Fibroblast of lung (primary cell): ENCODE measurements around the gene CDCA7.

Source experiments
- CTCF ChIP-seq, 2 donors: IDR thresholded peaks in 1 of 2; conservative IDR thresholded peaks in 1 of 2; 1 replicate in 1 of 2; 2 replicates in 1 of 2; pipeline ENCODE4 v1.5.1; 2011 to 2012; ENCODE audit warnings: low read length in 2 of 2, control low read depth in 1 of 2, inconsistent platforms in 1 of 2, low read depth in 1 of 2, mild to moderate bottlenecking in 1 of 2
- EZH2 ChIP-seq: IDR thresholded peaks from 2 replicates; pipeline ENCODE4 v1.5.1; 2012; ENCODE audit warnings: low read length, control low read depth, mild to moderate bottlenecking; ENCODE audit errors: missing control alignments

DNA sequence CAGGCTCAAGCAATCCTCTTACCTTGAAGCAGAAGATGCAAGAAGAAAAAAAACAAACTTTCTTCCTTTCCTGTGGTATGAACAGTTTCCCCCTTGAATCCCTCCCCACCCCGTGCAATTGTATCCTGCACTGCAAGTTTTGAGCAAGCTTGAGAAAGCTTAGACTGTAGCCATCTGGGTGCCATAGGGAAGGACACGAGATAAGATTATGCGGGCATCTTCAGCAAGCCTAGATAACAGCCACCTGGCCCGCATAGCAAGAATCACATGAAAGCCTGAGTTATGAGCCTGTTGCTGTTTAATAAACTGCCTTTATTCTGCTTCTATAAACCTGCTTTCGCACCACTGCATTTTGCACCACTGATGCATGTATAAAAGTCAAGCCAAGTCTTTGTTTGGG is 27.3 kb upstream of the CDCA7 start:
- no peak for TF ChIP-seq CTCF (conservative IDR thresholded peaks at IDR 0.05 in 1 of 2, IDR thresholded peaks at IDR 0.05 in 1 of 2; ENCODE audit: low read depth in 1 of 2, low read length in 2 of 2)
- no peak for TF ChIP-seq EZH2
